ENCODE measurements around the gene SP3.
A peak's percentile ranks its signal among the peaks of the same experiment; 100 is the strongest.

SP3 gene

GRCh38 chr2:173965372-173966025 lies at the start of gene SP3:
Gene SP3 (minus strand): TSS chr2:173965373. CDS start chr2:173965171, 202 bp downstream.
- FAIRE-seq = peak; percentile 59

- no peak for FAIRE-seq
Measured at GRCh38 chr2:174014699-174015070, 49.5 kb upstream of the SP3 start.

GRCh38 chr2:174014011-174014698 lies 49.0 kb upstream of the SP3 start:
- no peak for FAIRE-seq

GRCh38 chr2:174013315-174013751 lies 48.2 kb upstream of the SP3 start:
- no peak for FAIRE-seq

GRCh38 chr2:174012347-174013314 lies 47.5 kb upstream of the SP3 start:
- no peak for FAIRE-seq

- FAIRE-seq = no peak
Measured at GRCh38 chr2:174011796-174012195, 46.6 kb upstream of the SP3 start.

GRCh38 chr2:174011173-174011572 lies 46.0 kb upstream of the SP3 start:
- no peak for FAIRE-seq

- FAIRE-seq = peak; percentile 58
Measured at GRCh38 chr2:174009488-174010223, 44.5 kb upstream of the SP3 start.

GRCh38 chr2:174008720-174009119 lies 43.5 kb upstream of the SP3 start:
- FAIRE-seq = no peak

- FAIRE-seq = no peak
Measured at GRCh38 chr2:174007010-174007409, 41.8 kb upstream of the SP3 start.

GRCh38 chr2:174005801-174006419 lies 40.7 kb upstream of the SP3 start:
- no peak for FAIRE-seq

GRCh38 chr2:174004905-174005605 lies 39.9 kb upstream of the SP3 start:
- no peak for FAIRE-seq

GRCh38 chr2:174003720-174004695 lies 38.8 kb upstream of the SP3 start:
- FAIRE-seq = no peak

GRCh38 chr2:174002679-174003078 lies 37.5 kb upstream of the SP3 start:
- FAIRE-seq = no peak

GRCh38 chr2:174001107-174001506 lies 35.9 kb upstream of the SP3 start:
- no peak for FAIRE-seq

- FAIRE-seq = no peak
Measured at GRCh38 chr2:173999724-174000123, 34.6 kb upstream of the SP3 start.

GRCh38 chr2:173999272-173999671 lies 34.1 kb upstream of the SP3 start:
- no peak for FAIRE-seq

GRCh38 chr2:173998386-173998785 lies 33.2 kb upstream of the SP3 start:
- FAIRE-seq = no peak

- no peak for FAIRE-seq
Measured at GRCh38 chr2:173997753-173998152, 32.6 kb upstream of the SP3 start.

GRCh38 chr2:173997269-173997668 lies 32.1 kb upstream of the SP3 start:
- no peak for FAIRE-seq
